Thyroid gland (tissue), 4 donors: ENCODE measurements around the gene VPS11. TPM values are rescaled to one million over a fixed set of nuclear protein-coding genes. Genes with fewer than 3 reads are reported as not detected.
A peak's percentile ranks its signal among the peaks of the same experiment; 100 is the strongest.

Experiments
- DNase-seq, 2 donors: peaks; one replicate each; pipeline ENCODE4 v3.0.0-alpha.2; 2019
- H3K27ac ChIP-seq, 3 donors: fragments of 200-600 bp; sonication (generic); 1 replicate in 2 of 3; 2 replicates in 1 of 3; pipeline ENCODE4 v1.5.1; 2016 to 2019; ENCODE audit warnings: mild to moderate bottlenecking in 1 of 3, moderate library complexity in 1 of 3
- H3K27me3 ChIP-seq: fragments of 200-600 bp; sonication (generic); one replicate; pipeline ENCODE4 v1.5.1; 2019
- H3K36me3 ChIP-seq, 2 donors: fragments of 200-600 bp; sonication (generic); one replicate each; pipeline ENCODE4 v1.5.1; 2016 to 2019
- H3K4me1 ChIP-seq, 2 donors: fragments of 200-600 bp; sonication (generic); one replicate each; pipeline ENCODE4 v1.5.1; 2017 to 2019
- H3K4me3 ChIP-seq, 3 donors: fragments of 200-600 bp; sonication (generic); replicated peaks in 1 of 3; 1 replicate in 2 of 3; 2 replicates in 1 of 3; pipeline ENCODE4 v1.5.1; 2016; ENCODE audit warnings: mild to moderate bottlenecking in 1 of 3
- H3K9me3 ChIP-seq: fragments of 200-600 bp; sonication (generic); one replicate; pipeline ENCODE4 v1.5.1; 2017
- POLR2A ChIP-seq, 2 donors: fragments of 450-650 bp; IDR thresholded peaks; one replicate each; pipeline ENCODE4 v1.6.1; 2017; ENCODE audit warnings: antibody characterized with exemption in 2 of 2, mild to moderate bottlenecking in 2 of 2, moderate library complexity in 1 of 2
- WGBS, 2 donors: methylation state at CpG; one replicate each; pipeline ENCODE4 v1.1.5; 2017; 5-methylcytosine and 5-hydroxymethylcytosine counted together
- intact Hi-C: fragments of 100-400 bp; cut with DNase I; formaldehyde crosslinking; loops from one replicate; pipeline ENCODE4 v1.15.1; 2023
- total RNA-seq, 4 donors: library from RNA; depleted of rRNA; stranded (reverse); fragments of >200 nt; gene quantifications; one replicate each; pipeline ENCODE4 v1.2.3, GENCODE V29; 2016
- TF ChIP-seq, protein P1 (sequence below), 6 experiments: fragments of 200-600 bp in 3 of 6; fragments of 450-650 bp in 3 of 6; sonication (generic) in 3 of 6; IDR thresholded peaks; one replicate each; pipeline ENCODE4 v1.5.1; 2016 to 2019; ENCODE audit warnings: antibody characterized with exemption in 6 of 6, mild to moderate bottlenecking in 2 of 6, inconsistent platforms in 1 of 6, moderate library complexity in 1 of 6

VPS11 gene
- total RNA-seq, 4 donors from 2014 or later, result 40.3 to 64.4 (median 47.4) TPM

GRCh38 chr11:119091178-119091577 is 23.6 kb downstream of the VPS11 start:
- Histone ChIP-seq H3K4me3 (no peak overlapping the region), H3K9me3 (no peaks in the 10 kb centered on the region), H3K36me3 (no peaks in the 10 kb centered on the region), H3K27me3 (no peaks in the 10 kb centered on the region), H3K4me1 (peaks cover 12 to 40% of the 10 kb centered on the region in 2 donors), H3K27ac (no peak overlapping the region)
- 85 to 86% methylated on average over 9 of the region's 9 CpGs for WGBS, 2 donors
- intact Hi-C loops, result no loop called here
- no peak for DNase-seq
- no peak for TF ChIP-seq POLR2A (IDR thresholded peaks at IDR 0.05)
- TF ChIP-seq, protein P1, sequence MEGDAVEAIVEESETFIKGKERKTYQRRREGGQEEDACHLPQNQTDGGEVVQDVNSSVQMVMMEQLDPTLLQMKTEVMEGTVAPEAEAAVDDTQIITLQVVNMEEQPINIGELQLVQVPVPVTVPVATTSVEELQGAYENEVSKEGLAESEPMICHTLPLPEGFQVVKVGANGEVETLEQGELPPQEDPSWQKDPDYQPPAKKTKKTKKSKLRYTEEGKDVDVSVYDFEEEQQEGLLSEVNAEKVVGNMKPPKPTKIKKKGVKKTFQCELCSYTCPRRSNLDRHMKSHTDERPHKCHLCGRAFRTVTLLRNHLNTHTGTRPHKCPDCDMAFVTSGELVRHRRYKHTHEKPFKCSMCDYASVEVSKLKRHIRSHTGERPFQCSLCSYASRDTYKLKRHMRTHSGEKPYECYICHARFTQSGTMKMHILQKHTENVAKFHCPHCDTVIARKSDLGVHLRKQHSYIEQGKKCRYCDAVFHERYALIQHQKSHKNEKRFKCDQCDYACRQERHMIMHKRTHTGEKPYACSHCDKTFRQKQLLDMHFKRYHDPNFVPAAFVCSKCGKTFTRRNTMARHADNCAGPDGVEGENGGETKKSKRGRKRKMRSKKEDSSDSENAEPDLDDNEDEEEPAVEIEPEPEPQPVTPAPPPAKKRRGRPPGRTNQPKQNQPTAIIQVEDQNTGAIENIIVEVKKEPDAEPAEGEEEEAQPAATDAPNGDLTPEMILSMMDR (IDR thresholded peaks at IDR 0.05), result no peak

GRCh38 chr11:119091966-119092879 is 24.6 kb downstream of the VPS11 start:
- intact Hi-C loops, result no loop called here
- peaks cover 0 to 2% of the 10 kb centered on the region in 2 donors for H3K36me3 ChIP-seq
- DNase-seq, result peak; percentile 30 to 66

GRCh38 chr11:119092880-119093842 is 25.5 kb downstream of the VPS11 start:
- H3K27me3 ChIP-seq, result no peaks in the 10 kb centered on the region
- no peak for TF ChIP-seq POLR2A (IDR thresholded peaks at IDR 0.05)
- TF ChIP-seq, protein P1 (IDR thresholded peaks at IDR 0.05), result no peak
- intact Hi-C loops, result no loop called here
- peak; percentile 47 to 49 for DNase-seq
- peak overlapping the region in 1 of 3 donors; percentile 91 for H3K27ac ChIP-seq
- peak overlapping the region in 2 of 3 donors; percentile 69 to 79 for H3K4me3 ChIP-seq
- H3K9me3 ChIP-seq, result no peaks in the 10 kb centered on the region
- peaks cover 7 to 11% of the 10 kb centered on the region in 2 donors for H3K36me3 ChIP-seq
- H3K4me1 ChIP-seq, result peaks cover 12 to 32% of the 10 kb centered on the region in 2 donors
- WGBS, 2 donors, result 57 to 60% methylated on average over 12 of the region's 12 CpGs

More at GRCh38 chr11:119091966-119092879, 24.6 kb downstream of the VPS11 start:
- no peaks in the 10 kb centered on the region for H3K27me3 ChIP-seq
- no peak overlapping the region for H3K4me3 ChIP-seq
- WGBS, 2 donors, result 74 to 81% methylated on average over 12 to 13 of the region's 13 CpGs
- no peak overlapping the region for H3K27ac ChIP-seq
- peaks cover 12 to 39% of the 10 kb centered on the region in 2 donors for H3K4me1 ChIP-seq
- no peaks in the 10 kb centered on the region for H3K9me3 ChIP-seq
- TF ChIP-seq, protein P1 (IDR thresholded peaks at IDR 0.05), result no peak
- TF ChIP-seq POLR2A (IDR thresholded peaks at IDR 0.05), result no peak

DNA sequence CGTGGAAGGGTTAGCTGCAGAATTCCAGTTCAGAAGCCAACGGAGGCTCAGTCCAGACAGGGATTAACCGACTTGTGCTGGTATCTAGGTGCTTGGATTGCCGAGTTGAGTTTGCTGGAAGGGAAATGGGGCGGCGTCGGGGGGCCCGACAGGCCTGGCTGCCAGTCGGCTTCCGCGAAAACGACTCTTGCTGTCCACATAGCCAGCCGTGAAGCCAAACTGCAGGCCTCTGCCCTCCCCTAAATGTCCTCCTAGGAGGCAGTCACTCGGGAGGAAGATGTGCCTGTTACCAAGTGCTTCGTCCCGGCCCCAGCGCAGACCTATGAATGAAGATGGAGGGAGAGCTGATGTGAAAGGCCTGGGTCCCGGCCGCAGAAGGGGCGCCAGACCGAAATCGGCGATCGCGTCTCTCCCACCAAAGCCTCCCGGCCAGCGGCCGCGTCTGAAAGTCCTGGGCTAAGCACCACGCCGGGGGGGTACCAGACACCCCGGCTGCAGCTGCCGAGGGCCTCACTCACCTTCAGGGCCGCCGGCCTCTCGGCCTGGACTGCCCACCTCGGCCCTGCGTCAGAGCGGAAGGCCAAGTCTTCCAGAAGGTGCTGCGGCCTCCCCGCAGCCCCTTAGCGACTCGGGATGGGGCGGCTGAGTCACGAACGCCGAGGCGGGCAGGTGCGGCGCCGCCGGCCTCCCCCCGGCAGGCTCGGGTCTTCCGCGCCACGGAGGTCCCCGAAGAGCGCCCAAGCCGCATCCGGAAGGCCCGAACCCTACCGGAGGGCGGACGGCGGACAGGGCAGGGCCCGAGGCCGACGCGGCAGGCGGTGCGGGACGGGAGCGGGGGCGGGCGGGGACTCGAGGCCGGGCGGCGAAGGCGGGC is 26.6 kb downstream of the VPS11 start:
- no peaks in the 10 kb centered on the region for H3K27me3 ChIP-seq
- H3K27ac ChIP-seq, result peak overlapping the region; percentile 91 to 94 (median 91)
- intact Hi-C loops, result no loop called here
- peak; percentile 37 to 41 for DNase-seq
- TF ChIP-seq POLR2A (IDR thresholded peaks at IDR 0.05), result no peak
- TF ChIP-seq, protein P1 (IDR thresholded peaks at IDR 0.05), result no peak
- H3K36me3 ChIP-seq, result peaks cover 9 to 11% of the 10 kb centered on the region in 2 donors
- peaks cover 12 to 26% of the 10 kb centered on the region in 2 donors for H3K4me1 ChIP-seq
- peak overlapping the region; percentile 56 to 79 (median 69) for H3K4me3 ChIP-seq
- H3K9me3 ChIP-seq, result no peaks in the 10 kb centered on the region
- 2 to 5% methylated on average over 14 to 30 of the region's 81 CpGs for WGBS, 2 donors
